ENCODE data around the gene PLAAT4.

PLAAT4 gene

GRCh38 chr11:63502252-63502820, 34.3 kb upstream of the PLAAT4 start:
- no peak for DNase-seq
- no peaks in the 10 kb centered on the region for H3K36me3 Mint-ChIP-seq (ENCODE audit: low read depth)
- peaks cover 17% of the 10 kb centered on the region for H3K4me1 Mint-ChIP-seq
- no peak overlapping the region for H3K27ac Mint-ChIP-seq
- TF ChIP-seq CTCF (IDR thresholded peaks at IDR 0.05): no peak
- no peak overlapping the region for H3K4me3 Mint-ChIP-seq
- peaks cover 6% of the 10 kb centered on the region for H3K27me3 Mint-ChIP-seq (ENCODE audit: low read depth, poor library complexity)
- H3K9me3 Mint-ChIP-seq: peaks cover 29% of the 10 kb centered on the region

- Mint-ChIP-seq H3K27ac (no peak overlapping the region), H3K36me3 (ENCODE audit: low read depth) (no peaks in the 10 kb centered on the region), H3K4me3 (no peak overlapping the region), H3K27me3 (ENCODE audit: low read depth, poor library complexity) (no peaks in the 10 kb centered on the region), H3K9me3 (peaks cover 18% of the 10 kb centered on the region), H3K4me1 (peaks cover 19% of the 10 kb centered on the region)
- DNase-seq: no peak
- TF ChIP-seq CTCF (IDR thresholded peaks at IDR 0.05): no peak
Measured at GRCh38 chr11:63503492-63503891, 33.1 kb upstream of the PLAAT4 start.

GRCh38 chr11:63504054-63504453, 32.6 kb upstream of the PLAAT4 start:
- Mint-ChIP-seq H3K4me1 (peaks cover 19% of the 10 kb centered on the region), H3K27me3 (ENCODE audit: low read depth, poor library complexity) (no peaks in the 10 kb centered on the region), H3K9me3 (peaks cover 14% of the 10 kb centered on the region), H3K4me3 (no peak overlapping the region), H3K36me3 (ENCODE audit: low read depth) (no peaks in the 10 kb centered on the region), H3K27ac (no peak overlapping the region)
- DNase-seq: no peak
- no peak for TF ChIP-seq CTCF (IDR thresholded peaks at IDR 0.05)

- Mint-ChIP-seq H3K9me3 (peaks cover 7% of the 10 kb centered on the region), H3K36me3 (ENCODE audit: low read depth) (no peaks in the 10 kb centered on the region), H3K4me3 (no peak overlapping the region), H3K27me3 (ENCODE audit: low read depth, poor library complexity) (no peaks in the 10 kb centered on the region), H3K27ac (no peak overlapping the region), H3K4me1 (peaks cover 19% of the 10 kb centered on the region)
- TF ChIP-seq CTCF (IDR thresholded peaks at IDR 0.05): no peak
- no peak for DNase-seq
Measured at GRCh38 chr11:63504933-63505586, 31.5 kb upstream of the PLAAT4 start.

GRCh38 chr11:63505857-63506528, 30.6 kb upstream of the PLAAT4 start, which contains the start of gene LGALS12:
TSS of gene LGALS12 (plus strand) at chr11:63506084. CDS start at chr11:63506459, 375 bp downstream.
- Mint-ChIP-seq H3K27ac (no peak within 1 kb of the TSS), H3K4me3 (no peak within 1 kb of the TSS)
- no peak for TF ChIP-seq CTCF (IDR thresholded peaks at IDR 0.05)

More at GRCh38 chr11:63505857-63506528, 30.6 kb upstream of the PLAAT4 start, which contains the start of gene LGALS12:
- Mint-ChIP-seq H3K9me3 (no peaks in the 10 kb centered on the region), H3K4me1 (peaks cover 20% of the 10 kb centered on the region), H3K36me3 (ENCODE audit: low read depth) (no peaks in the 10 kb centered on the region), H3K27me3 (ENCODE audit: low read depth, poor library complexity) (no peaks in the 10 kb centered on the region)
- DNase-seq: no peak

Measured in nephron progenitor cell (in vitro differentiated cells).